A549 (cell line): Measurements from ENCODE around the gene TPD52L1.

Experiments used
- BHLHE40 ChIP-seq: IDR thresholded peaks from 2 replicates; pipeline ENCODE4 v1.6.1; 2012; ENCODE audit warnings: low read depth, low read length, inconsistent platforms
- FOSL2 ChIP-seq, 2 experiments: fragments of 450-650 bp in 1 of 2; fragments of >200 bp in 1 of 2; sonication (Bioruptor Twin) in 1 of 2; formaldehyde crosslinking; IDR thresholded peaks; 2 replicates each; pipeline versions ENCODE4 v1.5.0 to v1.6.1; 2016 to 2020; ENCODE audit warnings: mild to moderate bottlenecking in 1 of 2, moderate library complexity in 1 of 2
- JUN ChIP-seq, 2 experiments: fragments of >200 bp; sonication (Bioruptor Twin); formaldehyde crosslinking; IDR thresholded peaks; 2 replicates in 1 of 2; 3 replicates in 1 of 2; pipeline ENCODE4 v1.6.1; 2016 to 2017
- NR3C1 ChIP-seq: fragments of >200 bp; sonication (Bioruptor Twin); formaldehyde crosslinking; IDR thresholded peaks from 3 replicates; pipeline ENCODE4 v1.6.1; 2017
- POLR2A ChIP-seq: IDR thresholded peaks from 2 replicates; pipeline ENCODE4 v1.6.1; 2012; ENCODE audit warnings: mild to moderate bottlenecking, low read length
- RCOR1 ChIP-seq: fragments of 150-350 bp; IDR thresholded peaks from 2 replicates; pipeline ENCODE4 v1.6.1; 2014; ENCODE audit warnings: antibody characterized with exemption, low read length, low read depth
- RNF2 ChIP-seq: fragments of 200-600 bp; sonication (generic); IDR thresholded peaks from 2 replicates; pipeline ENCODE4 v1.6.1; 2016; ENCODE audit warnings: low read depth, mild to moderate bottlenecking, antibody characterized with exemption, moderate library complexity, borderline replicate concordance
- TP53 ChIP-seq: fragments of 250-450 bp; sonication (Bioruptor Pico); IDR thresholded peaks from 2 replicates; pipeline ENCODE4 v1.5.0; 2021; ENCODE audit warnings: mild to moderate bottlenecking, moderate library complexity
- TF ChIP-seq, protein P1 (sequence below): fragments of 200-600 bp; sonication (generic); IDR thresholded peaks from 2 replicates; pipeline ENCODE4 v1.6.1; 2016; ENCODE audit warnings: antibody characterized with exemption, mild to moderate bottlenecking, moderate library complexity
- TF ChIP-seq, protein P2 (sequence below): IDR thresholded peaks from 2 replicates; pipeline ENCODE4 v1.6.1; 2012
- TF ChIP-seq, protein P3 (sequence below): fragments of >200 bp; sonication (Bioruptor Twin); formaldehyde crosslinking; IDR thresholded peaks from 3 replicates; pipeline ENCODE4 v1.5.1; 2016
- TF ChIP-seq, protein P4 (sequence below): fragments of 250-450 bp; sonication (Bioruptor Pico); IDR thresholded peaks from 2 replicates; pipeline ENCODE4 v1.5.0; 2021; ENCODE audit warnings: mild to moderate bottlenecking, moderate library complexity, borderline replicate concordance
- TF ChIP-seq, protein P5 (sequence below): fragments of 150-350 bp; IDR thresholded peaks from 2 replicates; pipeline ENCODE4 v1.6.1; 2014; ENCODE audit warnings: low read depth, mild to moderate bottlenecking, low read length
- TF ChIP-seq, protein P6 (sequence below): fragments of >200 bp; sonication (Bioruptor Twin); formaldehyde crosslinking; IDR thresholded peaks from 3 replicates; pipeline ENCODE4 v1.6.1; 2016

DNA sequence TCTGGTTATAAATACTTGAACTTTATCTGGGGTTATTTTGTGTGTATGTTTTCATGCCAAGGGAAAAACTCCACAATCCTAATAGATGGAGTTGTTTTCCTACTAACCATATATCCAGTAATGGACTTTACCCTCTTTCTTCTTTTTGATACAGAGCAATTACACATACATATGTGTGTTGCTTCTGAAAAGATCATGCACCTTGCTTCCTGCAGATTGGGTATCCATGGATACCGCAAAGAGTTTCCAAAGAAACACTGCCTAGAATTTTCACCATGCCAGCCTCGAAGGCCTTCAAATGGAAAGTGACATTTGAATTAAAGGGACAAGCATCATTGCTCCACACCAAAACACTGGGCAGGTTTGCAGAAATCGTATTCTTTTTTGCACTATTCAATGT is 121.4 kb downstream of the TPD52L1 start:
- TF ChIP-seq, protein P1, sequence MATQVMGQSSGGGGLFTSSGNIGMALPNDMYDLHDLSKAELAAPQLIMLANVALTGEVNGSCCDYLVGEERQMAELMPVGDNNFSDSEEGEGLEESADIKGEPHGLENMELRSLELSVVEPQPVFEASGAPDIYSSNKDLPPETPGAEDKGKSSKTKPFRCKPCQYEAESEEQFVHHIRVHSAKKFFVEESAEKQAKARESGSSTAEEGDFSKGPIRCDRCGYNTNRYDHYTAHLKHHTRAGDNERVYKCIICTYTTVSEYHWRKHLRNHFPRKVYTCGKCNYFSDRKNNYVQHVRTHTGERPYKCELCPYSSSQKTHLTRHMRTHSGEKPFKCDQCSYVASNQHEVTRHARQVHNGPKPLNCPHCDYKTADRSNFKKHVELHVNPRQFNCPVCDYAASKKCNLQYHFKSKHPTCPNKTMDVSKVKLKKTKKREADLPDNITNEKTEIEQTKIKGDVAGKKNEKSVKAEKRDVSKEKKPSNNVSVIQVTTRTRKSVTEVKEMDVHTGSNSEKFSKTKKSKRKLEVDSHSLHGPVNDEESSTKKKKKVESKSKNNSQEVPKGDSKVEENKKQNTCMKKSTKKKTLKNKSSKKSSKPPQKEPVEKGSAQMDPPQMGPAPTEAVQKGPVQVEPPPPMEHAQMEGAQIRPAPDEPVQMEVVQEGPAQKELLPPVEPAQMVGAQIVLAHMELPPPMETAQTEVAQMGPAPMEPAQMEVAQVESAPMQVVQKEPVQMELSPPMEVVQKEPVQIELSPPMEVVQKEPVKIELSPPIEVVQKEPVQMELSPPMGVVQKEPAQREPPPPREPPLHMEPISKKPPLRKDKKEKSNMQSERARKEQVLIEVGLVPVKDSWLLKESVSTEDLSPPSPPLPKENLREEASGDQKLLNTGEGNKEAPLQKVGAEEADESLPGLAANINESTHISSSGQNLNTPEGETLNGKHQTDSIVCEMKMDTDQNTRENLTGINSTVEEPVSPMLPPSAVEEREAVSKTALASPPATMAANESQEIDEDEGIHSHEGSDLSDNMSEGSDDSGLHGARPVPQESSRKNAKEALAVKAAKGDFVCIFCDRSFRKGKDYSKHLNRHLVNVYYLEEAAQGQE: no peak
- TF ChIP-seq BHLHE40 (no peak), RCOR1 (no peak), POLR2A (no peak), RNF2 (no peak), TP53 (CRISPR knock-in tag) (no peak), JUN (IDR thresholded peaks at IDR 0.05) (no peak), FOSL2 (IDR thresholded peaks at IDR 0.05) (no peak), FOSL2 (CRISPR knock-in tag; IDR thresholded peaks at IDR 0.05) (no peak), NR3C1 (no peak)
- TF ChIP-seq, protein P2, sequence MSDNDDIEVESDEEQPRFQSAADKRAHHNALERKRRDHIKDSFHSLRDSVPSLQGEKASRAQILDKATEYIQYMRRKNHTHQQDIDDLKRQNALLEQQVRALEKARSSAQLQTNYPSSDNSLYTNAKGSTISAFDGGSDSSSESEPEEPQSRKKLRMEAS: no peak
- TF ChIP-seq, protein P3, sequence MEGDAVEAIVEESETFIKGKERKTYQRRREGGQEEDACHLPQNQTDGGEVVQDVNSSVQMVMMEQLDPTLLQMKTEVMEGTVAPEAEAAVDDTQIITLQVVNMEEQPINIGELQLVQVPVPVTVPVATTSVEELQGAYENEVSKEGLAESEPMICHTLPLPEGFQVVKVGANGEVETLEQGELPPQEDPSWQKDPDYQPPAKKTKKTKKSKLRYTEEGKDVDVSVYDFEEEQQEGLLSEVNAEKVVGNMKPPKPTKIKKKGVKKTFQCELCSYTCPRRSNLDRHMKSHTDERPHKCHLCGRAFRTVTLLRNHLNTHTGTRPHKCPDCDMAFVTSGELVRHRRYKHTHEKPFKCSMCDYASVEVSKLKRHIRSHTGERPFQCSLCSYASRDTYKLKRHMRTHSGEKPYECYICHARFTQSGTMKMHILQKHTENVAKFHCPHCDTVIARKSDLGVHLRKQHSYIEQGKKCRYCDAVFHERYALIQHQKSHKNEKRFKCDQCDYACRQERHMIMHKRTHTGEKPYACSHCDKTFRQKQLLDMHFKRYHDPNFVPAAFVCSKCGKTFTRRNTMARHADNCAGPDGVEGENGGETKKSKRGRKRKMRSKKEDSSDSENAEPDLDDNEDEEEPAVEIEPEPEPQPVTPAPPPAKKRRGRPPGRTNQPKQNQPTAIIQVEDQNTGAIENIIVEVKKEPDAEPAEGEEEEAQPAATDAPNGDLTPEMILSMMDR: no peak
- TF ChIP-seq, protein P4, sequence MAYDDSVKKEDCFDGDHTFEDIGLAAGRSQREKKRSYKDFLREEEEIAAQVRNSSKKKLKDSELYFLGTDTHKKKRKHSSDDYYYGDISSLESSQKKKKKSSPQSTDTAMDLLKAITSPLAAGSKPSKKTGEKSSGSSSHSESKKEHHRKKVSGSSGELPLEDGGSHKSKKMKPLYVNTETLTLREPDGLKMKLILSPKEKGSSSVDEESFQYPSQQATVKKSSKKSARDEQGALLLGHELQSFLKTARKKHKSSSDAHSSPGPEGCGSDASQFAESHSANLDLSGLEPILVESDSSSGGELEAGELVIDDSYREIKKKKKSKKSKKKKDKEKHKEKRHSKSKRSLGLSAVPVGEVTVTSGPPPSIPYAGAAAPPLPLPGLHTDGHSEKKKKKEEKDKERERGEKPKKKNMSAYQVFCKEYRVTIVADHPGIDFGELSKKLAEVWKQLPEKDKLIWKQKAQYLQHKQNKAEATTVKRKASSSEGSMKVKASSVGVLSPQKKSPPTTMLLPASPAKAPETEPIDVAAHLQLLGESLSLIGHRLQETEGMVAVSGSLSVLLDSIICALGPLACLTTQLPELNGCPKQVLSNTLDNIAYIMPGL (CRISPR knock-in tag): no peak
- TF ChIP-seq, protein P5, sequence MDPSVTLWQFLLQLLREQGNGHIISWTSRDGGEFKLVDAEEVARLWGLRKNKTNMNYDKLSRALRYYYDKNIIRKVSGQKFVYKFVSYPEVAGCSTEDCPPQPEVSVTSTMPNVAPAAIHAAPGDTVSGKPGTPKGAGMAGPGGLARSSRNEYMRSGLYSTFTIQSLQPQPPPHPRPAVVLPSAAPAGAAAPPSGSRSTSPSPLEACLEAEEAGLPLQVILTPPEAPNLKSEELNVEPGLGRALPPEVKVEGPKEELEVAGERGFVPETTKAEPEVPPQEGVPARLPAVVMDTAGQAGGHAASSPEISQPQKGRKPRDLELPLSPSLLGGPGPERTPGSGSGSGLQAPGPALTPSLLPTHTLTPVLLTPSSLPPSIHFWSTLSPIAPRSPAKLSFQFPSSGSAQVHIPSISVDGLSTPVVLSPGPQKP: no peak
- TF ChIP-seq, protein P6, sequence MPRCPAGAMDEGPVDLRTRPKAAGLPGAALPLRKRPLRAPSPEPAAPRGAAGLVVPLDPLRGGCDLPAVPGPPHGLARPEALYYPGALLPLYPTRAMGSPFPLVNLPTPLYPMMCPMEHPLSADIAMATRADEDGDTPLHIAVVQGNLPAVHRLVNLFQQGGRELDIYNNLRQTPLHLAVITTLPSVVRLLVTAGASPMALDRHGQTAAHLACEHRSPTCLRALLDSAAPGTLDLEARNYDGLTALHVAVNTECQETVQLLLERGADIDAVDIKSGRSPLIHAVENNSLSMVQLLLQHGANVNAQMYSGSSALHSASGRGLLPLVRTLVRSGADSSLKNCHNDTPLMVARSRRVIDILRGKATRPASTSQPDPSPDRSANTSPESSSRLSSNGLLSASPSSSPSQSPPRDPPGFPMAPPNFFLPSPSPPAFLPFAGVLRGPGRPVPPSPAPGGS: no peak
